ENCODE results near the gene PLS1.

DNA sequence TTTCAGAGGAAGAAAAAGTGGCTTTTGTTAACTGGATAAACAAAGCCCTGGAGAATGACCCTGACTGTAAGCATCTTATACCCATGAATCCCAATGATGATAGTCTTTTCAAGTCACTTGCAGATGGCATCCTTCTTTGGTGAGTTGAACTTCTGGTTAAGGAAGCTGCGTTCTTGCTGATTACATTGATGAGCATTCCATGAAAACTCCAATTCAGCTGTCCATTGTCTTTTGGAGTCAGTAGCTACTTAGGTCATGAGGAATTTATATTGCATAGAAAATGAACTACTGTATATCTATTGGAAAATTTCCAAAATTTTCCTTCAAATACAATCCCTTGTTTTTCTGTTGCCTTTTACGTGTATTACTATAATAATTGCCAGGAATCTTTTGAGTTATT is 80.0 kb downstream of the PLS1 start:
- TF ChIP-seq CTCF (IDR thresholded peaks at IDR 0.05): no peak
- TF ChIP-seq POLR2A (IDR thresholded peaks at IDR 0.05): no peak
